HG03139 (cell line): ENCODE results near the gene LTBP2.

Source experiments
- ATAC-seq: cut with Tn5 transposase; IDR thresholded peaks from one replicate; pipeline ENCODE4 v1.9.1; 2021; ENCODE audit not compliant: unreplicated experiment

LTBP2 gene

GRCh38 chr14:74638966-74639365 lies 26.9 kb upstream of the LTBP2 start:
- ATAC-seq: no peak

DNA sequence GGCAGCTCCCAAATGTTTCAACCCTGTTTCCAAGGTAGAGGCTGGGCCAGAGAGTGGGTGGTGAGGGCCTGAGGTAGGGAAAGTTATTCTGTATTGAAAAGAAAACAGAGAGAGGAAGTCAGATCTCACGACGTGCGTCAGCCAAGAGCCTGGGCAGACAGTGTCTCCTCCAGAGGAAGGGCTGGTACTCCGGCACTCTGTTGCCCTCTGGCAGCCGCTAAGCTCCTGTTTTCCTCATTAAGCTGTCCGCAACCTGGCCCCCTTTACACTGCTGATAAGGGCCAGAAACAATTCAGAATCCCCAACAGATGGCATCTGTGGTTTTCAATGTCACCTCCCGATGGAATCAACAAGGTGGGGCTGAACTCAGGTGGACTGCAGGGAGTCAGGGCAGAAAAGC lies 26.0 kb upstream of the LTBP2 start:
- no peak for ATAC-seq

DNA sequence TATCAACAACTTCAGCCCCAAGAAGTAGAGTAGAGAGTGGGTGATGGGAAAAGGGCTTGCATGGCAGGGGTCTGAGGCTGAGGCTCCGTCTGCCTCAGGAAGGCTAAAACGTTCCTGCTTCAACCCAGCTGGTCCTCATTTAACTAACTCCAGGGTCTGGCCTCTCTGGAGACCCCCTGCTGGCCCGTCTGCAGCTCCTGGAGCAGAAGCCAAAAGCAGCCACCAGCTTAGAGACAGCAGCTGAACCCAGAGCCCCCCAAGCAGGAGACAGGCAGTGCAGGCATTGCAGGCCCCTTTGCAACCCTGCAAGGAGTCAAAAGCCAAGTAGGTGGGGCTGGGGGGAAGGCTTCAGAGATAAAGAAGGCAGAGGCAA lies 25.1 kb upstream of the LTBP2 start:
- ATAC-seq: no peak

DNA sequence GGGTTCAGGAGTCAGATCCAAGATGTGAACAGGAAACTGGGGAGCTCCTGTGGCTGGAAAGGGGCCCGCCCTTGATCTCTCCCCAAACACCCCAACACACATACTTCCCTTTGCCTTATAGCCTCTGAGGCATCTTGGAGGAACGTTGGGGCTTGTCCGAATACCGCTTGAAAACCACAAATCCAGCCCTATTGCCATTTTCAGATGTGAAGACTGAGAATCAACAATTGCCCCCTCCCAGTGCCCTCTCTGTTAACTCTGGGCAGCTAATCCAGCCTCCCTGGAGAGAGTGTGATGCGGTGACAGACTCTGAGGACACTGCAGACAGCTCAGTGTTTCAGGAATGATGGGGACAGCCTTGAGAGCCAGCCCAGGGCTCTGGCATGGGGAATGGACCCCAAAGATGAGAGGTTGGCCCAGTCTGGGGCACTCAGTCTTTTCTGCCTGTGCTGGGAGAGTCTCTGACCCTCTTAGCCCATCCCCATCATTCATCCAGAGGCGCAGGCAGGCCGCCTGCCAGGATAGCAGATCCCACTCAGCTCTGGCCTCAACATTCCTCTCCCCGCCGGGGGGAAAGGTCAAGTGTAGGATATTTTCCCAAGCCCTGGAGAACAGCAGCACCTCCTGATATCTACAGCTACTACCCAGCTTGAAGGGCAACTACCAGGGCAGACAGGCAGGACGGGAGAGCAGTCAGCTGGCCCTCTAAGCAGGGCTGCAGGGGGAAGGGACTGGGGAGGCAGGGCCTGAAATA lies 24.6 kb upstream of the LTBP2 start:
- ATAC-seq: no peak

DNA sequence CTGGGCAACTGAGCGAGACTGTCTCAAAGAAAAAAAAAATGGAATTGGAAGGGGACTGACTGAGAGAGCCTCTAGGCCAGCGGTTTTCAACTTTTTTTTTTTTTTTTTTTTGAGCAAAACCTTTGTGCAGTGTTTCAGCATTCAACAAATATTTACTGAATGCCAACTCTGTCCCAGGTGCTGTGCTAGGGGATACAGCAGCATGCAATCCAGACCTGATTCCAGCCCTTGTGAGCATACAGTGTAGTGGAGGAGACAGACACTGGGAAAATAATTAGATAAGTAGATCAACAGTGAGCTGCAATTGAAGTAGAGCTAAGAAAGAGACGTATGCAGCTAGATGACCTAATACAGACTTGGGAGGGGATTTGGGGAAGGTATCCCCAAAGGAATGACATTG lies 23.8 kb upstream of the LTBP2 start:
- ATAC-seq: no peak

GRCh38 chr14:74634964-74635363 lies 22.9 kb upstream of the LTBP2 start:
- ATAC-seq: no peak

DNA sequence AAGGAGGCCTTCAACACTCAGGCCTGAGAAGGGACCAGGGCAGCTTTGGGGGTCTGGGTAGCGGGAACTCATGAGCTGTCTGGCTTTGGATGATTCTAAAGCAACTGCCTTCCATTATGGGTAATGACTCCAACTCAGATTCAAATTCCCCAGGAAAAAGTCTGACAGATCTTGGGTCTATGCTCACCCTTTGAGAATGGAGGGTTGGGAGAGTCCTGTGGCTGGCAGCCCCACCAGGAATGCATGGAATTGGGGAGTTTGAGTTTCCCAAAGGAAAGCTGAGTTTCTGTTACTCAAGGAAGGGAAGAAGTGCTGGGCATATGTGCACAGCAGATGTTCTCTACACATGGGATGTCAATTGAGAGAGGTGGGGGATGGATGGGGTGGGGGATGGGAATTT lies 22.4 kb upstream of the LTBP2 start:
- no peak for ATAC-seq

DNA sequence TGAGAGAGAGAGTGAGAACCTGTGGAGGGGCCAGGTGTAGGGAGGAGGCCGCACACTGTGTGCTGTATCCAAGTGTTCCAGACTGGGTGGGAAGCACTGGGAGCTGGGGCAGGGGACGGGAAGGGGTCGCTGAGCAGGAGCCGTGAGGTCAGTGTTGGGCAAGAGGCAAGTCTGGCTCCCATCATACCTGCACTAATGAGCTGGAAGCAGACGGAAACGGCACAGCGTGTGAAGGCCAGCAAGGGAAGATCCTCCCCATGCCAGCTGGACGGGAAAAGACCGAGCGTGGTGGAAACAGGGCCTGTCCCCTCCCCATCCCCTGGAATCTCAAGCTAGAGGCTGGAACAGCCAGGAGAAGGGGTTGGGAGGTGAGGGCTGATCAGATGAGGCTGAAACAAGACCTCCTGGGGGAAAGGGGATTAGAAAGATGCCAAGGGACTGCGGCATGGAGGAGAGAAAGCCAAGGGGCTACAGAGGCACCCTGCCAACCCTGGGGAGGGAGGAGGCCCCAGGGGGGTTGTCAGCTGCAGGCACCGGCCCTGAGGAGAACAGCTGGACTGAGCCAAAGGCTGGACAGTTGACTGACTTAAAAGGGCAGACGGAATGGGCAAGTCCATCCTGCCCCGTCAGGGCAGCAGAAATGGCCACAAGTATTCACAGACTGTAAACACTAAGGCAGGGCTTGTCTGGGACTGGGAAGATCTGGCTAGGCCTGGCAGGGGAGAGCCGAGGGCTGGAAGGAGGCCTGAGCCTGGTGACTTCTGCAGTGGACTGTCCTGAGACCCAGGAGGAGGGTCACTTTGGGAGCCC lies 19.0 kb upstream of the LTBP2 start:
- no peak for ATAC-seq

DNA sequence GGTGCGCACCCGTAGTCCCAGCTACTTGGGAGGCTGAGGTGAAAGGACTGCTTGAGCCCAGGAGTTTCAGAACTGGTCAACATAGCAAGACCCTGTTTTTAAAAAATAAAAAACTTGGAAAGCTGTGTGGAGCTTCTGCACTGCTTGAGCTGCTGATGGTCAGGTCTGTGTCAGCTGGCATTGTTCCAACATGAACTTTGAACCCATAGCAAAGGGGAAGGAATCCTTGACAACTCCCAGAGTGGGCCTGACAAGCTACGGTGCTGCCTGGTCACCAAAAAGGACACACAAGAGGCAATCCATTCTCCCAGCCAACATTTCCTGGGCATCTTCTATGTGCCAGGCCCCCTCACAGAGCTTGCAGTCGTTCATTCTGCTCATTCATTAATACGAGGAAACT lies 16.4 kb upstream of the LTBP2 start:
- no peak for ATAC-seq

- no peak for ATAC-seq
Measured at GRCh38 chr14:74627076-74627475, 15.0 kb upstream of the LTBP2 start.

- no peak for ATAC-seq
Measured at GRCh38 chr14:74622257-74622656, 10.2 kb upstream of the LTBP2 start.

DNA sequence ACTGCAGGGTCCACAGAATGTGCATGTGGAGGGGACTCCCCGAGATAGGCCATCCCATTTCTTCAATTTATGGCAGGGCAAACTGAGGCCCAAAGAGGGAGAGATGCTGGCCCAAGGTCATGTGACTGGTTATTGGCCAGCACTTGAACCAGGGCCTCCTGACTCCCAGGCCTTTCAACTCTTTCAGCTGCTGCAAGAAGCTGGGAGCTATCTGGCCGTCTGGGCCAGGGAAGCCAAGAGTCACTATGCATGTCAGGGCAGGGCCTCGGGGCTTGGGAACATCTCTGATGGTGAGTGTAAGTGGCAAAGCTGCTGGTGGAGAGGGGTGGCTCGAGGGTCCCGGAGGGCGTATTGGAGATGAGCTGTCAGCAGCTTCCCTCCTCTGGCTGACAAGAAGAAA lies 9.5 kb upstream of the LTBP2 start:
- no peak for ATAC-seq

GRCh38 chr14:74620923-74621322 lies 8.9 kb upstream of the LTBP2 start:
- no peak for ATAC-seq

DNA sequence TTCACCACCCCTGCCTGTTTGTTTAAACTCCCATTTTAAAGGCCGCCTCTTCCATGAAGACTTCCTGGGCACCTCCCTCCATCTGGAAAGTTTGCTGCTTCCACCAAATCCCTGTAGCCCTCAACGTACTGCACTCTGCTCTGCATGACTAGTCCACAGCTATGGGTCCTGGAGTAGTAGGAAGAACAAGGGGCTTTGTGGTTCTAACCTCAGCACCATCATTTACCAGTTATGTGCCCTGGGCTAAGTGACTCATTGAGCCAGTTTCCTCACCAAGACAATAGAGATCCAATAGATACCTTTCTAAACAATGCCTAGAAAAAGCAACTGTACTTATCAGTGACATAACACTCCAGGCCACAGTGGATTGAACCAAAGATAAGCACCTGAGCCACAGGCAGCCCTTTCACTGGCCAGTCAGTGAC lies 8.5 kb upstream of the LTBP2 start:
- ATAC-seq: no peak

- ATAC-seq: no peak
Measured at GRCh38 chr14:74619672-74620131, 7.7 kb upstream of the LTBP2 start.

GRCh38 chr14:74618078-74618952 lies 6.3 kb upstream of the LTBP2 start:
- ATAC-seq: no peak

DNA sequence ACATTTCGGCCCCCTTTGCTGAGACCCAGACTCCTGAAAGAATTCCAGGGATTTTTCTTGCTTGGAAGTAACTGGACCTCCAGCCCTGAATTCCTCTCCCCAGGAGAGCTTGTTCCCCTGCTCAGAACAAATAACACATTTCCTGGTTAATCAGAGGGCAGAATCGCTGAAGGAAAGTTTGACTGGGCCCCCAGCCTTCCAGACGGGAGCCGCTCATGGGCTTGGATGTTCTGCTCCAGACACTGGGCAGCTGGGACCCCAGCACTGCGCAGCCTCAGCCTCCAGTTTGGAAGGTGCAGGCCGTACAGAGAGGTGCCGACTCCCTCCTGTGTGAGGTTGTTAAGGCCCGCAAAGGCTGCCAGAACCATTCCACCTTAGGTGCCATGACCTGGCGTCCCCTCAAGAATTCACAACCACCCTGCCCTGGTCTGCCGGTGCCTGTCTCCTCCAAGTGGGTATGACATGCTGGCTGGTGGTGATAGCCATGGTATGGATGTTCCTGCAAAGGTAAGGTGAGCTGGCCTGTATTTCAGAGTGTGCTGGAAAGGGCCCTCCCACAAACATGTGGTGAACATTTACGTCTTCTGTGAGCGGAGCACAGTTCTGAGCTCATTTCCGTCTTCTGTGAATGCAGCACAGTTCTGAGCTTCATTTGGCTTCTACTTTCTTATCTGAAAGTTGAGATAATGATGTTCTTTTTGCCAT lies 5.1 kb upstream of the LTBP2 start:
- ATAC-seq: no peak

DNA sequence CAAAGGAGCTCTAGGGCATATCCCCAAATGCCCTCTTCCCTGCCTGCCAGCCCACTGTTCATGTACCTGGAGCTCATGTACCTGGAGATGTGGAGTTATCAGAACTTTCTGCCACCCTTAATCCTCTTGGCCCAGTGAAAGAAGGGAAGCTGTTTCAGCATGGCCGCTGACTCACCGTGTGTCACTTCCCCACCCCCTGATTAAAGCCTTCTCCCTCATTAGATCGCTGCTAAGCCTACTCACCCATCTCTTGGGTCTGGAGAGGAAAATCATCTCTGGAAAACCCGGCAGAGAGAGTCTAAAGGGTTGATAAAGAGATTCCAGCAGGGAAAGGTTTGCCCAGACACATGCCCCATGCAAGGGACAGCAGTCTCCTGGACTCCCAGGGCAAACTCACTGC lies 4.5 kb upstream of the LTBP2 start:
- ATAC-seq: no peak

DNA sequence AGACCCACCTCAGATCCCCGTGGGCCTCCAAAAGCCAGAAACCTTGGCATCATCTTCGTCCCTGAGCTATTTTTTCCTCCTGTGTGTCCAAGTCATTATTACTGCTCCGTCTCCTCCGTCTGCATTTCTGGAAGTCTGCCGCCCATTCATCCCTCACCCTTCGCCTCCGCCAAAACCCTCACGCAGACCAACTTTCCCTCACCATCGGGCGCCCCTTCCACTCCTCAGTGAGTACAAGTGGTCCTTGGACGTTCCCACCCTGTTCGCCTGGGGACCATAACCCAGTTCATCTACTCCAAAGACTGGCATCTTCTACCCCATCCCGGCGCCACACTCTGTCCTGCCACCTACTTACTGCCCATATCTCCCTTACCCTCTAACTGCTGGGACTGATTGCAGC lies 3.7 kb upstream of the LTBP2 start:
- ATAC-seq: no peak

GRCh38 chr14:74614508-74615495 lies 2.8 kb upstream of the LTBP2 start:
- ATAC-seq: no peak
